PC-3 (cell line): Measurements from ENCODE around the gene TAGLN. TPM values are rescaled to one million over a fixed set of nuclear protein-coding genes. Genes with fewer than 3 reads are reported as not detected.

Experiments used
- ATAC-seq: fragments of 200-7000 bp; cut with Tn5 transposase; 2 replicates; pipeline ENCODE4 v1.9.1; 2020; ENCODE audit warnings: mild to moderate bottlenecking, moderate library complexity
- BruUV-seq: library from RNA; stranded (reverse); fragments of 400-500 nt; replicated peaks from 2 replicates; lab custom pipeline; 2021; lab: Mats Ljungman, UMichigan
- CTCF ChIA-PET: fragments of 300-600 bp; sonication (Branson Sonifier 250); formaldehyde crosslinking; loops from one replicate; lab custom pipeline; 2022; ENCODE audit warnings: antibody characterized with exemption; lab: Charles Lee
- POLR2A ChIA-PET: fragments of 300-600 bp; sonication (Branson Sonifier 250); formaldehyde crosslinking; loops from one replicate; lab custom pipeline; 2022; ENCODE audit warnings: antibody characterized with exemption; ENCODE audit not compliant: unreplicated experiment; lab: Charles Lee
- DNase-seq: peaks from one replicate; pipeline ENCODE4 v3.0.0-alpha.2; 2015
- H2AFZ ChIP-seq: fragments of 300-600 bp; sonication (generic); 2 replicates; pipeline ENCODE4 v1.6.0; 2016; ENCODE audit warnings: antibody characterized with exemption, low read length
- H3F3A ChIP-seq: fragments of 300-600 bp; sonication (generic); one replicate; pipeline ENCODE4 v1.6.0; 2017; ENCODE audit warnings: antibody characterized with exemption, low read length, control low read depth, mild to moderate bottlenecking; ENCODE audit not compliant: unreplicated experiment
- H3K27ac ChIP-seq: fragments of 300-600 bp; sonication (generic); 2 replicates; pipeline ENCODE4 v1.5.1; 2016; ENCODE audit warnings: mild to moderate bottlenecking, low read length
- H3K27me3 ChIP-seq: fragments of 300-600 bp; sonication (generic); 2 replicates; pipeline ENCODE4 v1.6.1; 2016; ENCODE audit warnings: low read length, mixed read lengths
- H3K36me3 ChIP-seq: fragments of 300-600 bp; sonication (generic); 2 replicates; pipeline ENCODE4 v1.6.1; 2016; ENCODE audit warnings: low read depth, mixed run types, low read length, mixed read lengths
- H3K4me1 ChIP-seq: fragments of 300-600 bp; sonication (generic); 2 replicates; pipeline ENCODE4 v1.5.1; 2016; ENCODE audit warnings: low read length; ENCODE audit not compliant: insufficient read depth
- H3K4me2 ChIP-seq: fragments of 300-600 bp; sonication (generic); 2 replicates; pipeline ENCODE4 v1.6.0; 2016; ENCODE audit warnings: low read length
- H3K4me3 ChIP-seq: fragments of 300-600 bp; sonication (generic); 2 replicates; pipeline ENCODE4 v1.5.1; 2016; ENCODE audit warnings: mild to moderate bottlenecking, low read length, mixed read lengths
- H3K79me2 ChIP-seq: fragments of 300-600 bp; sonication (generic); 2 replicates; pipeline ENCODE4 v1.6.1; 2017; ENCODE audit warnings: low read length, mixed read lengths
- H3K9ac ChIP-seq: fragments of 300-600 bp; sonication (generic); 2 replicates; pipeline ENCODE4 v1.6.0; 2016; ENCODE audit warnings: mild to moderate bottlenecking, low read length
- H3K9me2 ChIP-seq: fragments of 300-600 bp; sonication (generic); replicated peaks from 2 replicates; pipeline ENCODE4 v1.6.1; 2016; ENCODE audit warnings: mixed run types, low read length, mixed read lengths
- H3K9me3 ChIP-seq: fragments of 300-600 bp; sonication (generic); 2 replicates; pipeline ENCODE4 v1.6.1; 2016; ENCODE audit warnings: low read length, mixed read lengths
- H4K20me1 ChIP-seq: fragments of 300-600 bp; sonication (generic); 2 replicates; pipeline ENCODE4 v1.6.1; 2016; ENCODE audit warnings: low read length, mixed read lengths
- CTCF ChIP-seq: fragments of 300-600 bp; sonication (generic); conservative IDR thresholded peaks from 2 replicates; pipeline ENCODE4 v1.5.1; 2017; ENCODE audit warnings: antibody characterized with exemption, low read depth, mild to moderate bottlenecking, low read length
- EZH2 ChIP-seq: fragments of 300-600 bp; sonication (generic); IDR thresholded peaks from one replicate; pipeline ENCODE4 v1.6.1; 2017; ENCODE audit warnings: antibody characterized with exemption, mild to moderate bottlenecking, low read length; ENCODE audit not compliant: unreplicated experiment
- EZH2phosphoT487 ChIP-seq: fragments of 300-600 bp; sonication (generic); IDR thresholded peaks from 2 replicates; pipeline ENCODE4 v1.6.1; 2018; ENCODE audit warnings: mild to moderate bottlenecking, antibody characterized with exemption, low read length, borderline replicate concordance
- intact Hi-C: fragments of 100-400 bp; cut with micrococcal nuclease; formaldehyde crosslinking; loops from 2 replicates; pipeline ENCODE4 v1.9.0; 2023
- total RNA-seq: library from RNA; depleted of rRNA; stranded (reverse); fragments of >200 nt; gene quantifications from 2 replicates; pipeline ENCODE4 v1.2.3, GENCODE V29; 2014

Gene TAGLN
- total RNA-seq, 1 experiment from 2014 or later, result 10.3 TPM

DNA sequence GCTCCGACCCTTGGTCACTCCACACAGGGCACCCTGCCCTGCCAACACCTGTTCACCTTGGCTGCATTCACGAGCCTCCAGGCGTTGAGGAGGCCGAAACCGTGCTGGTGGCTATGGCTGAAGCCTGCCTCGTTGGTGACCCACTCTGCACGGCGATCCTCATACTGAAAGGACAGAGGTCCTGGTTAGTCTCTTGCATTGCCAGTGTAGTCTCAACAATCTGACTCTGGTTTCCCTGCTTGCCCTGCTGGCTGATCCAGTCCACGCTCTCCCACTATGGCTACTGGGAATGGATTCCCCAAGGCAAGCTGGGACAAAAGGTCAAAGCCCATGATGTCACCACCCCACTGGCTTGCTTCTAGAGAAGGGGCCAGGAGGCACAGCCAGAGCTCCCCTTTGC is 19.8 kb downstream of the TAGLN start:
- no peak for ATAC-seq

DNA sequence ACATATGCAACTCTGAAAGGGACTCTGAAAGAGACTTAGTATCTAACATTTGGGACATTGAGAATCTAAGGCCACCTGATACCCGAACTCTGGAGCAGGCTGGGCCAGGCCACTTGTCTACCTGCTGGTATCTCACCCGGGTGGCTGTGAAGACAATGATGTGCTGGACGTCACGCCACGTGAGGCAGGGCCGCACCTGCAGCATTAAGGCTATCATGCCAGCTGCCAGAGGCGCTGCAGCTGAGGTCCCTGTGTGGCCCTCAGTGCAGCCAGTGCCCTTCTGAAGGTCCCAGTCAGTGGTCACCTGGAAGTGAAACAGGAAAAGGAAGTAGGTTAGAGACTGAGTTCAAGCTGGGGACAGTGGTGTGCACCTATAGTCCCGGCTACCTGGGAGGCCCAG is 20.3 kb downstream of the TAGLN start:
- ChIA-PET POLR2A (no interaction called here), CTCF (no interaction called here)
- Histone ChIP-seq H3K9me2 (no peaks in the 10 kb centered on the region), H3K27ac (no peak overlapping the region), H3K36me3 (peaks cover 46% of the 10 kb centered on the region; the same call in 1 of the 2 replicates), H3K27me3 (no peaks in the 10 kb centered on the region), H3K4me3 (no peak overlapping the region), H3K9ac (no peak overlapping the region), H3F3A (peaks cover 6% of the 10 kb centered on the region), H2AFZ (no peak overlapping the region), H3K4me1 (peaks cover 14% of the 10 kb centered on the region), H3K79me2 (no peaks in the 10 kb centered on the region), H3K4me2 (no peak overlapping the region), H4K20me1 (no peaks in the 10 kb centered on the region), H3K9me3 (no peaks in the 10 kb centered on the region)
- ATAC-seq (no peak), DNase-seq (no peak)
- no TSS peak for BruUV-seq
- TF ChIP-seq CTCF (no peak), EZH2phosphoT487 (no peak), EZH2 (no peak)
- intact Hi-C loops, result no loop called here

More for the DNA sequence above, 19.8 kb downstream of the TAGLN start:
- no peak for DNase-seq
- intact Hi-C loops, result no loop called here
- no peak overlapping the region for H2AFZ ChIP-seq
- BruUV-seq, result no TSS peak
- no peak overlapping the region for H3K9ac ChIP-seq
- H3K79me2 ChIP-seq, result no peaks in the 10 kb centered on the region
- TF ChIP-seq EZH2phosphoT487 (no peak), EZH2 (no peak), CTCF (no peak)
- no peaks in the 10 kb centered on the region for H3K9me2 ChIP-seq
- ChIA-PET CTCF (no interaction called here), POLR2A (no interaction called here)
- peaks cover 47% of the 10 kb centered on the region; the same call in 1 of the 2 replicates for H3K36me3 ChIP-seq
- H3K9me3 ChIP-seq, result no peaks in the 10 kb centered on the region
- H4K20me1 ChIP-seq, result no peaks in the 10 kb centered on the region
- H3K27me3 ChIP-seq, result no peaks in the 10 kb centered on the region
- no peak overlapping the region for H3K27ac ChIP-seq
- H3F3A ChIP-seq, result peaks cover 6% of the 10 kb centered on the region
- peaks cover 14% of the 10 kb centered on the region for H3K4me1 ChIP-seq
- no peak overlapping the region for H3K4me2 ChIP-seq
- H3K4me3 ChIP-seq, result no peak overlapping the region

DNA sequence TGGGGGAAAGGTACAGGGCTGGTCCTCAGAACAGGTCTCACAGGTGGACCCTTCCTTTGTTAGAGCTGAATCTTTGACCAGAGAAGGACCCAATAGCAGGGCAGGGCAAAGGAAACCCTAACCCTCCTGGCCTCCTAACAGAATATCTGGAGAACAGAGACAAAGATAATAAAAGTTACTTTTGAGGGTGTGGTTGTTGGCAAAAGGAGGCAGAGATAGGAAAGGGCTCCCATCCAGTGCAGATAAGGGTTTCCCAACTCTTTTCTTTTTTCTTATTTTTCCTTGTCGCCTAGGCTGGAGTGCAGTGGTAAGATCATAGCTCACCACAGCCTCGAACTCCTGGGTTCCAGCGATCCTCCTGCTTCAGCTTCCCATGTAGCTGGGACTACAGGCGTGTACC is 20.8 kb downstream of the TAGLN start:
- H3K27ac ChIP-seq, result no peak overlapping the region
- CTCF ChIA-PET, result no interaction called here
- no peak overlapping the region for H3K4me2 ChIP-seq
- no peaks in the 10 kb centered on the region for H3K9me2 ChIP-seq
- H3K4me3 ChIP-seq, result no peak overlapping the region
- intact Hi-C loops, result no loop called here
- peaks cover 14% of the 10 kb centered on the region for H3K4me1 ChIP-seq
- BruUV-seq, result no TSS peak
- no peaks in the 10 kb centered on the region for H3K9me3 ChIP-seq
- TF ChIP-seq EZH2 (no peak), CTCF (no peak), EZH2phosphoT487 (no peak)
- H3K79me2 ChIP-seq, result no peaks in the 10 kb centered on the region
- H3K27me3 ChIP-seq, result no peaks in the 10 kb centered on the region
- no peak for ATAC-seq
- H4K20me1 ChIP-seq, result no peaks in the 10 kb centered on the region
- H3F3A ChIP-seq, result peaks cover 6% of the 10 kb centered on the region
- DNase-seq, result no peak
- H3K36me3 ChIP-seq, result peaks cover 45% of the 10 kb centered on the region; the same call in 1 of the 2 replicates
- no peak overlapping the region for H3K9ac ChIP-seq
- POLR2A ChIA-PET, result no interaction called here
- H2AFZ ChIP-seq, result no peak overlapping the region
